ENCODE measurements around the gene RNF114. TPM values are rescaled to one million over a fixed set of nuclear protein-coding genes. Genes with fewer than 3 reads are reported as not detected.
A peak's percentile ranks its signal among the peaks of the same experiment; 100 is the strongest.

RNF114 gene
- total and polyA plus RNA-seq, 2 donors from 2014 or later, result 70.7 to 89.2 TPM

GRCh38 chr20:49983848-49984408, 47.7 kb downstream of the RNF114 start:
- Histone ChIP-seq H3K9me3 (ENCODE audit: control insufficient read depth in 2 of 3, insufficient read depth in 1 of 3, low read length in 3 of 3) (no peaks in the 10 kb centered on the region), H3K4me1 (ENCODE audit: control insufficient read depth in 2 of 3, insufficient read depth in 2 of 3, low read depth in 1 of 3, low read length in 3 of 3) (peaks cover 0 to 7% (median 0%) of the 10 kb centered on the region in 3 donors), H3K36me3 (ENCODE audit: control insufficient read depth in 2 of 3, insufficient read depth in 3 of 3, low read length in 3 of 3) (no peaks in the 10 kb centered on the region), H3K27ac (ENCODE audit: low read depth in 2 of 2, low read length in 2 of 2) (peak overlapping the region in 1 of 2 donors; percentile 71), H3K9ac (ENCODE audit: low read length in 3 of 3) (peak overlapping the region in 2 of 3 donors; percentile 27 to 51), H3K4me3 (ENCODE audit: low read length in 3 of 3) (peak overlapping the region; percentile 18 to 63 (median 54)), H3K27me3 (ENCODE audit: control insufficient read depth, insufficient read depth, low read length) (no peaks in the 10 kb centered on the region)
- peak in 1 of 5 donors; percentile 75 for DNase-seq
- intact Hi-C loops (cut with DNase I), result loop anchor here (5.0 kb wide), 1 partner anchor 83 kb away; no protein-coding TSS in a partner anchor
- FAIRE-seq, result no peak
- TF ChIP-seq CTCF (IDR thresholded peaks at IDR 0.05; ENCODE audit: borderline replicate concordance, extremely low read depth, insufficient read depth), result no peak

DNA sequence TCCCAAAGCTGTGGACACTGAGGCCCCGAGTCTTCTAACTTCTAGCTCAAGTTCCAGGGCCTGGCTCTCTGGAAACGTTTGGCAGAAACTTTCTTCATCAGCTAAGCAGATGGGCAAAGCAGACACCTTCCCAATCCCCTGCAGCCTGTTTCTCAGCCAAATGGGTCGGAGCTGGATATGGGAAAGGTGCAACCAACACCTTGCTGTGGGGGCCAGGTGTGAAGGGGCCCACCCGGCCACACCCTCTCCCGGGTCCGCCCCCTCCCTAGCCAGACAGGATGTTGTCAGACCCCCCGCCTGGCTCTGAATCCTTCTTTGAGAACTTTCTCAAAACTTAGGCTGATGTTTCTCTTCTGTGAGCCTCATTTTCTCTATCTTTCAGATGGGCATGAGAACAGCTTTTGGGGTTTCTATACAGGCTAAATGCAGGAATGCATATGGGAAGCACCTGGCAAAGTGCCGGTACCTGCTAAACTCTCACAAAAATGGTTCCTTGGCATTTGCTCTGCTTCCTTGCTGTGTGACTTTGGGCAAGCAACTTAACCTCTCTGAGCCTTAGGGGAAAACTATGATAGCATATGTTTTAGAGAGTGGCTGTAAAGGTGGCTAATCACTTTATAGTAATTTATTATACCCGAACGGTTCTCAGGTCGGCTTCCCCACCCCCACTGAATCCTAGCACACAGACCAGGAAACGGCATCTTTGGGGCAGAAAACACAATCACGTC, 48.4 kb downstream of the RNF114 start:
- H3K27ac ChIP-seq (ENCODE audit: low read depth in 2 of 2, low read length in 2 of 2), result no peak overlapping the region
- H3K9ac ChIP-seq (ENCODE audit: low read length in 3 of 3), result peak overlapping the region in 2 of 3 donors; percentile 31 to 43
- no peaks in the 10 kb centered on the region for H3K9me3 ChIP-seq (ENCODE audit: control insufficient read depth in 2 of 3, insufficient read depth in 1 of 3, low read length in 3 of 3)
- H3K4me1 ChIP-seq (ENCODE audit: control insufficient read depth in 2 of 3, insufficient read depth in 2 of 3, low read depth in 1 of 3, low read length in 3 of 3), result peaks cover 0 to 7% (median 0%) of the 10 kb centered on the region in 3 donors
- TF ChIP-seq CTCF (IDR thresholded peaks at IDR 0.05; ENCODE audit: borderline replicate concordance, extremely low read depth, insufficient read depth), result no peak
- intact Hi-C loops (cut with DNase I), result loop anchor here (5.0 kb wide), 1 partner anchor 83 kb away; no protein-coding TSS in a partner anchor
- DNase-seq (no peak), FAIRE-seq (no peak)
- H3K27me3 ChIP-seq (ENCODE audit: control insufficient read depth, insufficient read depth, low read length), result no peaks in the 10 kb centered on the region
- peak overlapping the region; percentile 18 to 66 (median 63) for H3K4me3 ChIP-seq (ENCODE audit: low read length in 3 of 3)
- no peaks in the 10 kb centered on the region for H3K36me3 ChIP-seq (ENCODE audit: control insufficient read depth in 2 of 3, insufficient read depth in 3 of 3, low read length in 3 of 3)

GRCh38 chr20:49985157-49985556, 49.0 kb downstream of the RNF114 start:
- intact Hi-C loops (cut with DNase I), result no loop called here
- peak overlapping the region in 2 of 3 donors; percentile 11 to 43 for H3K9ac ChIP-seq (ENCODE audit: low read length in 3 of 3)
- no peak for FAIRE-seq
- peak in 1 of 5 donors; percentile 18 for DNase-seq
- H3K4me1 ChIP-seq (ENCODE audit: control insufficient read depth in 2 of 3, insufficient read depth in 2 of 3, low read depth in 1 of 3, low read length in 3 of 3), result peaks cover 0 to 7% (median 0%) of the 10 kb centered on the region in 3 donors
- no peaks in the 10 kb centered on the region for H3K36me3 ChIP-seq (ENCODE audit: control insufficient read depth in 2 of 3, insufficient read depth in 3 of 3, low read length in 3 of 3)
- no peak for TF ChIP-seq CTCF (IDR thresholded peaks at IDR 0.05; ENCODE audit: borderline replicate concordance, extremely low read depth, insufficient read depth)
- no peaks in the 10 kb centered on the region for H3K9me3 ChIP-seq (ENCODE audit: control insufficient read depth in 2 of 3, insufficient read depth in 1 of 3, low read length in 3 of 3)
- H3K27ac ChIP-seq (ENCODE audit: low read depth in 2 of 2, low read length in 2 of 2), result no peak overlapping the region
- H3K27me3 ChIP-seq (ENCODE audit: control insufficient read depth, insufficient read depth, low read length), result no peaks in the 10 kb centered on the region
- H3K4me3 ChIP-seq (ENCODE audit: low read length in 3 of 3), result peak overlapping the region; percentile 36 to 66 (median 63)
